Middle frontal gyrus (tissue), 1 donor: Measurements from ENCODE around the gene SMYD1.

Experiments
- DNase-seq: peaks from one replicate; pipeline ENCODE4 v3.0.0-alpha.2; 2015; ENCODE audit warnings: low spot score; ENCODE audit errors: extremely low spot score

Gene SMYD1

GRCh38 chr2:88086401-88086800 lies 18.8 kb downstream of the SMYD1 start:
- DNase-seq: no peak

GRCh38 chr2:88087073-88087472 lies 19.4 kb downstream of the SMYD1 start:
- no peak for DNase-seq

GRCh38 chr2:88087763-88088162 lies 20.1 kb downstream of the SMYD1 start:
- DNase-seq: no peak

- DNase-seq: no peak
These were observed 21.4 kb downstream of the SMYD1 start for GRCh38 chr2:88088999-88089398.

- peak; percentile 27 for DNase-seq
These were observed 23.0 kb downstream of the SMYD1 start for GRCh38 chr2:88090446-88091283.

GRCh38 chr2:88091943-88092342 lies 24.3 kb downstream of the SMYD1 start:
- DNase-seq: no peak

- no peak for DNase-seq
These were observed 25.1 kb downstream of the SMYD1 start for GRCh38 chr2:88092773-88093172.

- no peak for DNase-seq
These were observed 27.4 kb downstream of the SMYD1 start for GRCh38 chr2:88095022-88095421.

GRCh38 chr2:88096708-88097107 lies 29.1 kb downstream of the SMYD1 start:
- no peak for DNase-seq

GRCh38 chr2:88097192-88097591 lies 29.6 kb downstream of the SMYD1 start:
- no peak for DNase-seq

- DNase-seq: no peak
These were observed 30.4 kb downstream of the SMYD1 start for GRCh38 chr2:88097891-88098557.

GRCh38 chr2:88098558-88098900 lies 30.9 kb downstream of the SMYD1 start:
- DNase-seq: no peak

- no peak for DNase-seq
These were observed 32.3 kb downstream of the SMYD1 start for GRCh38 chr2:88099798-88100488.

- DNase-seq: no peak
These were observed 32.8 kb downstream of the SMYD1 start for GRCh38 chr2:88100489-88100858.

GRCh38 chr2:88108796-88109195 lies 41.2 kb downstream of the SMYD1 start:
- DNase-seq: no peak

- DNase-seq: no peak
These were observed 43.2 kb downstream of the SMYD1 start for GRCh38 chr2:88110830-88111229.

- DNase-seq: no peak
These were observed 45.4 kb downstream of the SMYD1 start for GRCh38 chr2:88113069-88113468.

- no peak for DNase-seq
These were observed 47.3 kb downstream of the SMYD1 start for GRCh38 chr2:88114889-88115288.

GRCh38 chr2:88115825-88116518 lies 48.3 kb downstream of the SMYD1 start:
- no peak for DNase-seq

- DNase-seq: no peak
These were observed 49.2 kb downstream of the SMYD1 start for GRCh38 chr2:88116669-88117432.

GRCh38 chr2:88117973-88118372 lies 50.3 kb downstream of the SMYD1 start:
- no peak for DNase-seq
